Ovary (tissue), 10 donors: ENCODE results near the gene WDR31. TPM values are rescaled to one million over a fixed set of nuclear protein-coding genes. Genes with fewer than 3 reads are reported as not detected.

Source experiments
- DNase-seq, 5 donors: peaks; one replicate each; pipeline ENCODE4 v3.0.0-alpha.2; 2019 to 2020
- H3K27ac ChIP-seq, 2 donors: fragments of 200-600 bp; one replicate each; pipeline versions ENCODE4 v1.5.1 to v1.8.0; 2019 to 2022
- H3K27me3 ChIP-seq: fragments of 200-600 bp; one replicate; pipeline ENCODE4 v1.8.0; 2022
- H3K36me3 ChIP-seq: fragments of 200-600 bp; sonication (generic); one replicate; pipeline ENCODE4 v1.5.1; 2019
- H3K4me1 ChIP-seq: one replicate; pipeline ENCODE4 v1.8.1; 2013; ENCODE audit warnings: mild to moderate bottlenecking, moderate library complexity; ENCODE audit not compliant: insufficient read depth
- H3K4me3 ChIP-seq: fragments of 200-600 bp; sonication (generic); one replicate; pipeline ENCODE4 v1.5.1; 2017
- H3K9me3 ChIP-seq, 2 donors: fragments of 200-600 bp in 1 of 2; sonication (generic) in 1 of 2; one replicate each; pipeline versions ENCODE4 v1.5.1 to v1.8.1; 2013 to 2019; ENCODE audit warnings: mild to moderate bottlenecking in 1 of 2, moderate library complexity in 1 of 2
- CTCF ChIP-seq, 3 donors: fragments of 450-650 bp in 2 of 3; fragments of 200-600 bp in 1 of 3; IDR thresholded peaks; one replicate each; pipeline versions ENCODE4 v1.5.1 to v1.8.0; 2016 to 2022; ENCODE audit warnings: antibody characterized with exemption in 3 of 3, mild to moderate bottlenecking in 1 of 3
- EP300 ChIP-seq: sonication (generic); formaldehyde crosslinking; IDR thresholded peaks from one replicate; pipeline ENCODE4 v1.6.1; 2017; ENCODE audit warnings: antibody characterized with exemption
- POLR2A ChIP-seq: fragments of 450-650 bp; IDR thresholded peaks from one replicate; pipeline ENCODE4 v1.6.1; 2017; ENCODE audit warnings: antibody characterized with exemption, mild to moderate bottlenecking, moderate library complexity
- WGBS, 3 donors: extraction: QIAGEN DNeasy Blood & Tissue Kit in 1 of 3; methylation state at CpG; one replicate each; pipeline versions ENCODE4 v1.1.5 to v1.1.7; 2013 to 2017; 5-methylcytosine and 5-hydroxymethylcytosine counted together
- intact Hi-C, 4 donors: fragments of 100-400 bp; cut with DNase I; formaldehyde crosslinking; loops; one replicate each; pipeline versions ENCODE4 v1.11.0 to v1.15.1; 2022 to 2023
- long read RNA-seq, 3 donors: library from polyadenylated mRNA in 2 of 3; unstranded in 2 of 3; transcript quantifications; one replicate each; pipeline ENCODE4 v2.0.0 and lab custom pipeline, GENCODE V29; 2021 to 2026
- polyA plus RNA-seq, 2 donors: library from polyadenylated mRNA; stranded (reverse); fragments of 200-250 nt in 1 of 2; fragments of 350-450 nt in 1 of 2; fragmentation: Illumina TruSeq in 1 of 2; extraction: RNeasy Lipid Tissue Mini Kit (QIAGEN cat#74804) in 1 of 2; gene quantifications; one replicate each; pipeline ENCODE4 v1.2.3, GENCODE V29; 2013 to 2014
- total RNA-seq, 7 donors: library from RNA; depleted of rRNA in 2 of 7; stranded (reverse); fragments of >200 nt in 2 of 7; fragmentation: NEBNext Ultra II Directional in 3 of 7; extraction: Animal tissue kit (Norgen Biotek cat#: 25700) in 3 of 7; gene quantifications; one replicate each; pipeline versions ENCODE4 v1.1.0 to v1.2.4, GENCODE V29; 2016 to 2023
- donor health status: DM: no; HTN: no; CAD: no; lungs with moderate emphysema.
- donor health status: DM: no; HTN: no; CAD: no.
- donor health status: Bipolar disorder and iron deficiency.
- donor health status: DM: yes; HTN: yes; CAD: no.
- donor health status: DM: no; HTN: no; CAD: no.
- donor health status: DM: yes; HTN: yes; CAD: no.

Gene WDR31
- 1 to 10 TPM; 1.7 to 5.3 (median 3.4) TPM for total RNA-seq
- 1 to 10 TPM; 1.9 to 4.6 TPM for polyA plus RNA-seq
- long read RNA-seq, donor 1, full-length matches to known transcripts, result 13 of 22 reads
- long read RNA-seq, donor 1, partial matches to known transcripts, result 4 of 22 reads
- long read RNA-seq, donor 1, other reads (novel, unspliced or antisense), result 5 of 22 reads
- long read RNA-seq, donor 2, full-length matches to known transcripts, result 6 of 6 reads
- long read RNA-seq, donor 2, partial matches to known transcripts, result 0 of 6 reads
- long read RNA-seq, donor 2, other reads (novel, unspliced or antisense), result 0 of 6 reads
- long read RNA-seq, donor 3, full-length matches to known transcripts, result 1 of 3 reads
- long read RNA-seq, donor 3, partial matches to known transcripts, result 0 of 3 reads
- long read RNA-seq, donor 3, other reads (novel, unspliced or antisense), result 2 of 3 reads

DNA sequence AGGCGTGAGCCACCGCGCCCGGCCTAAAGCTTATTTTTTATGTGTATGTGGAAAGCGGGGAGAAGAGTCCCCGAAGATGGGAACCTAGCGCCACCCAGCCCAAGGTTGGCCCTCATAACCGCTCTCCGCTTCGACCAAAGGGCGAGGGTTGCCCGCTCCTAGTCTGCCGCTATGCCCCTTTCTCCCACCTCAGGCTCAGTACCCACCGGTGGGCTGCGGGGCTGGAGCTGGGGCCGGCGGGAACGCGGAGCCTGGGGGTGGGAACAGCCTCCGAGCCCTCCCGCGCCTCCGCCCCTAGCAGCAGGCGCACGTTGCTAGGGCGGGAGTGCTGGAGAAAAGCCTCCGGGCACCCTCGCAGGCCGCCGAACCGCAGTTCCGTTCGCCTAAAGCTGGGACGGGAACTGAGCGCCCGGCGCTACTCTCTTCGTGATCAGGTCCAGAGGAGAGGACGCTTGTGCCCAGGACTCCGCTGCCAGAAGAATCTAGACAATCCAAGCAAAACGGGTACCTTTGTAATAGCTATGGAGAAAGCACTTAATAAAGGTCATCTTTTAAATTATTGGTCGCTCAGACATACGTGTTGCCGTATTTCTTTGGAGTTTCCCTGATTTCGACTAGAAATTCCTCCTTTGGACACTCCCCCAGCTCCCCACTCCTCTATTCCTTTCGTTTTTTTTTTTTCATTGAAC is at the start of gene WDR31:
WDR31 (minus strand) TSS at position 265 of the 689 bp plus-strand sequence. CDS start 8,253 bp downstream, outside the sequence.
- peak; percentile 79 to 92 (median 83) for DNase-seq
- intact Hi-C loops, result loop anchor here in 1 of 4 donors (5.0 kb wide), 1 partner anchor 37 kb away; the partner anchor contains the start of gene HDHD3
- TF ChIP-seq POLR2A (peak; percentile 61), EP300 (no peak), CTCF (IDR thresholded peaks at IDR 0.05) (peak in 1 of 3 donors; percentile 18)

GRCh38 chr9:113389451-113389850 is 49.4 kb upstream of the WDR31 start:
- H3K9me3 ChIP-seq, result no peaks in the 10 kb centered on the region
- H3K36me3 ChIP-seq, result no peaks in the 10 kb centered on the region
- no peak overlapping the region for H3K27ac ChIP-seq
- no peak for DNase-seq
- no peaks in the 10 kb centered on the region for H3K4me1 ChIP-seq
- intact Hi-C loops, result no loop called here
- TF ChIP-seq POLR2A (no peak), EP300 (no peak), CTCF (IDR thresholded peaks at IDR 0.05) (no peak)
- no peak overlapping the region for H3K4me3 ChIP-seq
- 91 to 97% (median 91%) methylated on average over 11 of the region's 11 CpGs for WGBS, 3 donors
- H3K27me3 ChIP-seq, result no peaks in the 10 kb centered on the region

More for the DNA sequence above, at the start of gene WDR31:
- 0 to 1% (median 0%) methylated on average over 45 to 46 of the region's 46 CpGs for WGBS, 3 donors
- Histone ChIP-seq H3K27ac (peak within 1 kb of the TSS; percentile 54 to 64), H3K9me3 (no peaks in the 10 kb centered on the region), H3K4me3 (peak within 1 kb of the TSS; percentile 82), H3K4me1 (peaks cover 5% of the 10 kb centered on the region), H3K27me3 (no peaks in the 10 kb centered on the region), H3K36me3 (no peaks in the 10 kb centered on the region)

GRCh38 chr9:113388833-113389232 is 48.8 kb upstream of the WDR31 start:
- Histone ChIP-seq H3K4me1 (no peaks in the 10 kb centered on the region), H3K9me3 (no peaks in the 10 kb centered on the region), H3K36me3 (no peaks in the 10 kb centered on the region), H3K4me3 (no peak overlapping the region), H3K27me3 (no peaks in the 10 kb centered on the region), H3K27ac (no peak overlapping the region)
- no peak for DNase-seq
- 87 to 96% (median 89%) methylated on average over 13 of the region's 13 CpGs for WGBS, 3 donors
- TF ChIP-seq EP300 (no peak), CTCF (IDR thresholded peaks at IDR 0.05) (no peak), POLR2A (no peak)
- intact Hi-C loops, result no loop called here

DNA sequence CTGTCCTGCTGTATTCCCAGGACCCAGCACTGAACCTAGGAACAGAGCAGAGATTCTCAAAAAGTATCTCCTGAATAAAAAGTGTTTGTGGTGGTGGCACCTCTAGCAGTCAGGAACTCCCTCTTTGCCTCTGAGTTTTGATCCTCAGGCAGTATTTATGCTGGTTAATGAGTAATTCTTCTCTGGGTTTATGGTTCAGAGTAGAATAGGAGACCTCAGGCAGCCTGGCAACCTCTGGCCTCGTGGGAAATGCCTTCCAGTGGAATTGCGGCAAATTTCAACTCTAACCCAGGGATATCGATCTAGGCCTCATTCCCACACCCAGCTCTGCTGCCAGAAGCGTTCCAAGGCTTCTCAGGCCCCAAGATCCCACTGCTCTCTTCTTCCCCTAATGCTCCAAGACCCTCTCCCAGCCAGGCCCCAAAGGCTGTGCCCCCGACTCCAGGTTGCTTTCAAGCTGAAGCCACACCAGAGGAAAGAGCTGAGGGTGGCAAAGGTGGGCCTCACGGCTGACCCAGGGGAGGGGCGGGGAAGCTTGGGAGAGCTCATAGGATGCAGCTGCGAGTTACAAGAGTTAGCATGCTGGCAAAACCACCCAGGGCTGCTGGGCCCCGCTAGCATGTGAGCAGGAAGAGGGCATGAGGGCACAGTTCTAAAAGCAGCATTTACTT is 47.6 kb upstream of the WDR31 start:
- intact Hi-C loops, result no loop called here
- Histone ChIP-seq H3K36me3 (no peaks in the 10 kb centered on the region), H3K27ac (no peak overlapping the region), H3K9me3 (no peaks in the 10 kb centered on the region), H3K27me3 (no peaks in the 10 kb centered on the region), H3K4me3 (no peak overlapping the region), H3K4me1 (no peaks in the 10 kb centered on the region)
- 78 to 84% (median 81%) methylated on average over 9 of the region's 9 CpGs for WGBS, 3 donors
- TF ChIP-seq EP300 (no peak), POLR2A (no peak), CTCF (IDR thresholded peaks at IDR 0.05) (no peak)
- no peak for DNase-seq
